NCI-H2171 (cell line): ENCODE data around the gene SLC22A12.
"Not testable (repeated sequence)": the region's sequence is repeated elsewhere in the genome, so short reads cannot be mapped to it uniquely, and the experiment has no call there.

Experiments used
- DNase-seq: peaks from one replicate; lab custom pipeline; 2025; lab: John Stamatoyannopoulos, UW

Gene SLC22A12

GRCh38 chr11:64588701-64589100 is 2.3 kb upstream of the SLC22A12 start:
- DNase-seq, result no peak

GRCh38 chr11:64591257-64592233 is 525 bp downstream of the SLC22A12 start:
- DNase-seq, result no peak

GRCh38 chr11:64592234-64592615 is 1.2 kb downstream of the SLC22A12 start:
- no peak for DNase-seq

- no peak for DNase-seq
Observed at GRCh38 chr11:64592656-64593055, 1.6 kb downstream of the SLC22A12 start.

GRCh38 chr11:64593156-64594105 is 2.4 kb downstream of the SLC22A12 start:
- no peak for DNase-seq

GRCh38 chr11:64594159-64594939 is 3.3 kb downstream of the SLC22A12 start:
- DNase-seq, result no peak

- DNase-seq, result not testable (repeated sequence)
Observed at GRCh38 chr11:64595922-64596321, 4.9 kb downstream of the SLC22A12 start.

GRCh38 chr11:64597671-64598101 is 6.7 kb downstream of the SLC22A12 start:
- no peak for DNase-seq

- DNase-seq, result no peak
Observed at GRCh38 chr11:64598106-64598796, 7.2 kb downstream of the SLC22A12 start.

- no peak for DNase-seq
Observed at GRCh38 chr11:64598797-64599697, 8.0 kb downstream of the SLC22A12 start.

GRCh38 chr11:64599698-64600211 is 8.7 kb downstream of the SLC22A12 start:
- DNase-seq, result no peak

GRCh38 chr11:64600281-64600992 is 9.4 kb downstream of the SLC22A12 start:
- no peak for DNase-seq

GRCh38 chr11:64601605-64602465 is 10.8 kb downstream of the SLC22A12 start:
- DNase-seq, result no peak

- no peak for DNase-seq
Observed at GRCh38 chr11:64602466-64603070, 11.5 kb downstream of the SLC22A12 start.

GRCh38 chr11:64603411-64604110 is 12.5 kb downstream of the SLC22A12 start:
- DNase-seq, result no peak

- DNase-seq, result no peak
Observed at GRCh38 chr11:64604458-64605243, 13.6 kb downstream of the SLC22A12 start.
